ENCODE results near the gene PDHA1.

- TF ChIP-seq EZH2 (IDR thresholded peaks at IDR 0.05; ENCODE audit: insufficient read depth, poor library complexity, severe bottlenecking) (no peak), EZH2phosphoT487 (IDR thresholded peaks at IDR 0.05; ENCODE audit: insufficient read depth, low read depth) (no peak)
Measured at GRCh38 chrX:19372170-19372546, 28.4 kb downstream of the PDHA1 start.

Data from GM23248 (cell line).